ENCODE measurements around the gene TST. TPM values are rescaled to one million over a fixed set of nuclear protein-coding genes. Genes with fewer than 3 reads are reported as not detected.

TST gene
- 63.5 TPM for total RNA-seq
- long read RNA-seq, transcript TST-202 (2 exons, 1,797 nt), result major isoform, 18 of 38 reads
- long read RNA-seq, transcript TST-201 (3 exons, 1,211 nt), result minor isoform, 16 of 38 reads
- long read RNA-seq, partial matches to known transcripts, result 2 of 38 reads
- long read RNA-seq, other reads (novel, unspliced or antisense), result 2 of 38 reads

DNA sequence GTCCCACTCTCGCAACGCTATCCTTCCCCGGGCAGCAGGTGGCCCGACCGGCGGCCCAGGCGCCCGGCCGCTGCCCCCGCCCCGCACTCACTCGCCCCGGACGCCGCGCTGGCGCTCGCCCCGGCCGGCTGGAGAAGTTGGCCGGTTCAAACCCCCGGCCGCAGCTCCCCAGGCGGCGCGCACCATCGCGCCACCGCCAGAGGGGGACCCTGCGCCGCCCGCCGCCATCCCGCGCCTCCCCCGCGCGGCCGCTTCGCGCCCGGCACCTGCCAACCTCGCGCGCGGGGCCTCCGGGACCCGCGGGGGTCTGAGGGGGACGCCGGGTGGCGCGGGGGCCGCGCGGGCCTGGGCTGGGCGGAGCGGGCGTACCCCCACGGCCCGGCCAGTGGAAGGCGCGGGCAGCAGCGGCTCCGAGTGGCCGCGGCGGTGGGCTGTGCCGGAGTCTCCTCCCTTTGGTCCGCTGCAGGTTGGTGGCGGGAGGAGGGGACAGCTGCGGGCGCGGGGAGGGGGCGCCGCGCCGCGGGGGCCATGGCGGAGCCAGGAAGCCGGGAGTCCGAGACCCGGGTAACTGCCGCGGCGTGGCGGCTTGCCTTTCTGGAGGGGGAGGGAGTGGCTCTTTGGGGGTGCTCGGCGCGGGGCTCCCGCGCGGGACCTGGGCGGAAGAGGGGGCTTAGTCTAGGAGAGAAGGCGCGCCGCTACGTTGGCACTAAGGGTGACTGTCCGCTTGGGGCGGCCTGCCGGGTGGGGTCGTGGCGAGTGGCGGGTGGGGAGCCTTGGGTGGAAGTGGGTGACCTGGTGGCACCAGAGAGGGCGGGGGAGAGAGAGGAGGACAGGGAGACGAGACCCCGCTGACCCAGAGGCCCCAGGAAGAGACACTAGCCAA is at the start of gene TST, which contains the start of gene MPST:
Gene TST, minus strand, starts transcription at position 139 of the 883 bp plus-strand sequence. CDS start 715 bp downstream, outside the sequence.
Gene MPST, plus strand, starts transcription at position 434 of the 883 bp plus-strand sequence. Its CDS starts 95 bp downstream, at position 529.
- intact Hi-C loops (cut with DNase I), result no loop called here
- ATAC-seq (ENCODE audit: poor library complexity) (peak; percentile 85), DNase-seq (peak; percentile 89)

DNA sequence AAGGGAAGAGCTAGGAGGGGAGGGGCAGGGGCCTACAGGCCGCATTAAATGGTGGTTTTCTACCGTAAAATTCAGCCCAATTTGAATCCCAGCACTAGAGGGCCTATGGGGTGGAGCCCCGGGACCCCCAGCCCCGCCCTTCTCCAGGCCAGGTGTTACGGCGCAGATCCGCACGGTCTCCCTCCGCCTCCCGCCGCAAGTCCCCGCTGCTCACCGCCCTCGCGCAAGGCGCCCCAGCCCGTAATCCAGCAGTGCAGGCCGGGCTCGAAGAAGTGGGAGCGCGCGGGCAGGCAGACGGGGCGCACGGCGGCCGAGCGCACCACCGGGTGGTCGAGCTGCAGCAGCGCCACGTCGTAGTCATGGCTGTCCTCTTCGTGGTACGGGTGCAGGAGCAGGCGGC is 49.6 kb upstream of the TST start:
- intact Hi-C loops (cut with DNase I), result no loop called here

DNA sequence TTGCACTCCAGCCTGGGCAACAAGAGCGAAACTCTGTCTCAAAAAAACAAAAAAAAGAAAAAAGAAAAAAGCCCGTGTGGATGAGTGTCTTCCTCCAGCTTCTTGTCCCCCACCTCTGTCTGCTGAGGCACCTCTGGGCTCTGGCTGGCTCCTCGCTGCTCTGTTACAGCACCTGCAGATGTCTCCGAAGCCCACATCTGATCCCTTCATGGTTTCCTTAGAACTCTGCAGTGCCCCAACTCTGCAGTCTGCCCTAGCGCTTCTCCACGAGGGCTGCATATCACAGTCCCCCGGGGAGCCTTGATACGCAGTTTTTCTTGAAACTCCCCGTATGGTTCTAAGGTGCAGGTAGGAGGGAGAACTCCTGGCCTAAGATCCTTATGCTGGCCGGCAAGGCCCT is 48.2 kb upstream of the TST start:
- DNase-seq, result no peak
- intact Hi-C loops (cut with DNase I), result no loop called here
- ATAC-seq (ENCODE audit: poor library complexity), result no peak

More for the DNA sequence above, 49.6 kb upstream of the TST start:
- DNase-seq, result no peak
- ATAC-seq (ENCODE audit: poor library complexity), result no peak

DNA sequence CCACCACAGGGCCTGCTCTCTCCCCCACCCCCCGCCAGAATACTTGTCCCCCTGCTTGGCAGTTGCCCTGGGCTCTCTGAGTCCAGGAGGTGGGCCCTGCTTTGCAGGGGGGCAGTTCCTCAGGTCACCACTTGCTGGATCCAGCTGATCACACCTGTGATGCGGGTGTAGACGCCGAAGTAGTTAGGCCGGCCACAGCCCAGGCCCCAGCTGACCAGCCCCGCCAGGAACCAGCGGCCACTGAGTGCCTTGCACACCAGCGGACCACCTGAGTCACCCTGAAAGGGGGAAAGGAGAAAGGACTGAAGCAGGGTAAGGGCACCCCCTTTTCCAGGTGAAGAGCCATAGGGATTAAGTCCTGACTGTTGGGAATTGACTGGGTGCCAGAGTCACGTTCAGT is 46.7 kb upstream of the TST start:
- DNase-seq, result no peak
- ATAC-seq (ENCODE audit: poor library complexity), result no peak
- intact Hi-C loops (cut with DNase I), result no loop called here

DNA sequence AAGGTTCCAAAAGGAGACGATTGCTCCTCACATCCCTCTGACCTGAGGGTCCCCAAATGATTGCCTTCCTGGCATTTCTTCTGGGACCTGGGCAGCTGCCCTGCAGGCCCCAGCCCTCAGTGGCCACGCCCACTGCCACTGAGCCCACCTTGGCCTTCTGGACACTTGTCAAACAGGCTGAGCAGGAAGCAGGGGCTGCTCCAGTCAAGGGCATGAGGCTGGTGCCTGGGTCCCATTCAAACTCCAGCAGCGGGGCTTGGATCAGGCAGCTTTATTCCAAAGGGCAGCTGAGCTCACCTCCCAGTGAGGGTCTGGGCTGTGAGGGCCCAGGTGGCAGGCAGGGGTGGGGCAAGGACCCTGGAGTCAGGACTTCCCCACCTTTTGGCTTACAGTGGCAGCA is 45.9 kb upstream of the TST start:
- intact Hi-C loops (cut with DNase I), result no loop called here
- ATAC-seq (ENCODE audit: poor library complexity), result no peak
- DNase-seq, result no peak

DNA sequence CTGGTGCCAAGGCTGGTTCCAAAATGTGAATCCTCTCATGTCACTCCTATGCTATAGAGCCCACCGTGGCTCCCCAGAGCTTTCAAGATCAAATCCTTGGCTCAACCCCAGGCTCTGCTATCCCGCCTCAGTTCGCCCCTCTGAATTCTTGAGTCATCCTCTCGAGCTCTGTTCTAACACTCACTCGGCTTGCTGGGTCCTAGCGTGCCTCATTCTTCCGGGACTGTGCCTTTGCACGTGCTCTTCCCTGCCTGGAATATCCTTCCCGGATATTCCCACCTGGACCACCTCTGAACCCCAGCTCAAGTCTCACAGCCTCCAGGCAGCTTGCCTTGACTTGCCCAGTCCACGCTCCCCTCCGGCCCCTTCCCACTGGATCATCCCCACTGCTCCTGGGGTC is 45.3 kb upstream of the TST start:
- intact Hi-C loops (cut with DNase I), result no loop called here
- ATAC-seq (ENCODE audit: poor library complexity) (no peak), DNase-seq (no peak)

DNA sequence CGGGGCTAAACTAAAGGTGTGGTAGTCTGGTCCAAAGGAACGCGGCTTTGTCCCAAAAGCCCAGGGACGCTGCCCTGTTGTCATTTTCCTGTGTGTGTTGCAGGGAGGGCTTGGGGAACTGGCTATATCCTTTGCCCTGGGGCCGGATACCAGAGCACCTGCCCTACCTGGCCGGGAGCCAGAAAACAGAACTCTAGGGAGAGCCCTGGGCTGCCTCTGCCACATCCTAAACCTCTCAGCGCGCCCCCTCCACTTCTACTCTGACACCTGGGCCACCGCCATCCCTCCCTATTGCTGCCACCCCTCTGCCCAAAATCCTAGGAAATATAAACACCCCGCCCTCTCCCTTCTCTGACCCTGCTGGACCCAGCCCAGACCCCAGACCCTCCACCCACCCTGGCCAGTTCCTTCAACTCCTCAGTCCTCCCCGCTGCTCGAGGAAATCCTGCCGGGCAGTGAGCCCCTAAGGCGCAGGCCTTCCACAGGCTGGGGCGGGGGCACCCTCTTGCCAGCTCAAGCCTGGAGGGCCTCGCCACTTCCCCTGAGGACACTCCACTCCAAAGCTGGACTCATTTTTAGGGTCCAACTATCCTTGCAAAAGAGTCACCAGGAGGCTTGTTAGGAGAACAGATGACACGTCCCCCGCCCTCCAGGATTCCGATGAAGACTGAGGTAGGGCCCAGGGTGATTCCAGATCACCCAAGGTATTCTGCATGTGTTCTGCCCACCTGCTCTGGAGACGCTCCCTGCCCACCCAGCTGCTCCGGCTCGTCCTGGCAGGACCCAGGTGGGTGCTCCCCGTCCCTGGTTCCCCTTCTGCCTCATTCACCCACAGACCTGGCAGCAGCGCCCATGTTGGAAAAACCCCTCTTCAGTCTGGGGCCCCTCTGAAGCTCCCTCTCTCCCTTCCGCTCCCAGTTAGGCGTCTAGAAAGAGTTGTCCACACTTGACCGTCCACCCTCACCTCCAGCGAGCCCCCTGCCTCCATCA is 44.5 kb upstream of the TST start:
- ATAC-seq (ENCODE audit: poor library complexity) (no peak), DNase-seq (no peak)
- intact Hi-C loops (cut with DNase I), result no loop called here

GRCh38 chr22:37062702-37063381 is 43.6 kb upstream of the TST start:
- DNase-seq, result no peak
- ATAC-seq (ENCODE audit: poor library complexity), result no peak
- intact Hi-C loops (cut with DNase I), result no loop called here

DNA sequence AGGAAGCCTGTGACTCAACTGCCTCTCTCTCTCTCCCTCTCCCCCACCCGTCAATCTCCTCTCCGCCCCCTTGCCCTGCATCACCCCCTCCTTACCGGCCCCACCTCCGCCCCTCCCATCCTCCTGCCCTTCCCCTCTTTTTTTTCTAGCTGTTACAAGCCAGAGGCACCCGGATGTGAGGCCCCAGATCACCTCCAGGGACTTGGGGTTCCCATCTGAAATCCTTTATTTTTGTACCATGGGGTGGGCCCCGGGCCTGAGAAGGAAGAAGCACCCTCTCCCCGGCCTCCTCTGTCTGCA is 43.1 kb upstream of the TST start:
- DNase-seq (no peak), ATAC-seq (ENCODE audit: poor library complexity) (no peak)
- intact Hi-C loops (cut with DNase I), result no loop called here

DNA sequence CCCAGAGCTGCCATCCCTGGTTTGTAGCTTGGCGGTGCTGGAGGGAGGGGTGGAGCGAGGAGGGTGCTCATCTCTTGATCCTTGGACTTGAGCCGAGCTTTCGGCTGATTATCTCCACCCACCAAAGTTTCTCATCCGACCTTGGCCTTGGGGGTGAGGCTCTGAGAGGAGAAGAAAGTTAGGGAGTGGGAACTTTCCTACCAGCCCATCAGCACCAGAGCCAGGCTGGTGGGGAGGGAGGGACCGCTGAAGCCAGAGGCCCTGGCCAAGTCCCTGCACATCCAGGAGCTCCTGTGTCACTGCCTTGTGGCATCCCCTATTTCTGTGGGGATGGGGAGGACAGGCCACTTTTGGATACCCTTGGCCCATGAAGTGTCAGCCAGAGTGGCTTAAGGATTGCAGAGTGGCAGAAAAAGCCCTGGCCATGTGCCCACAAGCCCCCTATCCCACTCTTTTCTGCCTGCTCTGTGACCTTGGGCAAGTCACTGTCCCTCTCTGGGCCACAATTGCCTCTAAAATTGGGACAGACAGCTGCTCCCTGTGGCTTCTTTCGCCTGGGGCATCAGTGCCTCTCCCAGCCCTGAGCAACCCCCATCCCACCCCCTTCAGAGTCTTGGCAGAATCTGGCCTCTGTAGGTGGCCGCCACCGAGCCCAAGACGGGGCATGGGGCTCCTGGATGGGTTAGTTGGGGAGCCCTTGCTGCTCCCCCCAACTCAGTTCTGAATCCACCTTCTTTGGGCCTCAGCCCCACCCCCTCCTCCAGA is 42.5 kb upstream of the TST start:
- intact Hi-C loops (cut with DNase I), result no loop called here
- ATAC-seq (ENCODE audit: poor library complexity) (no peak), DNase-seq (no peak)

GRCh38 chr22:37060801-37061610 is 41.8 kb upstream of the TST start:
- intact Hi-C loops (cut with DNase I), result no loop called here
- no peak for DNase-seq
- no peak for ATAC-seq (ENCODE audit: poor library complexity)

DNA sequence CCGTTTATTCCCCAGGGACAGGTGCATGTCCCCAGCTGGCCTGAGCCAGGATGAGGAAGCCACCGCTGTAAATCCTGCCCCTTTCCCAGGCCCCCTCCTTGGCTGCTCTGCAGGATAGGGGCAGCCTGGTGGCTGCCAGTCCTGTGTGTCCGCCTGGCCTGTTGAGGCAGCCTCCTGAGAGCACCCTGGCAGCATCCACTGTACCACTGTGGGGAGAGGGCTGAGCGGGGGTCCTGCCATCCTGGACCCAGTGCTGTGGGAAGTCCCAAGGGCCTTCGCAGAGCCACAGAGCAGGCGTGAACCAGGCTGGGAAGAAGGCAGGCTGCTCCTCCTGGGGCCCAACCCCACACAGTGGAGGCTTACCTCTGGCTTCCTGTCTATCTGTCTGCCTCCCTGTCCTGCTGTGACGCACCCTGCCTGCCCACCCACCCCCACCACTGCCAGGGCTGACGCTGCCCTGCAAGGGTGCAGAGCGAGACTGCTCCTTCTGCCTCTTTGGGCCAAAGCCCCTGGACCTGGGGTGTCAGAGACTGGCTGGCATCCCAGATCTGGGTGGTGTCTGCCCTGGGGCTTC is 40.7 kb upstream of the TST start:
- ATAC-seq (ENCODE audit: poor library complexity), result no peak
- intact Hi-C loops (cut with DNase I), result no loop called here
- DNase-seq, result no peak

GRCh38 chr22:37058917-37059701 is 39.9 kb upstream of the TST start:
- ATAC-seq (ENCODE audit: poor library complexity) (no peak), DNase-seq (no peak)
- intact Hi-C loops (cut with DNase I), result no loop called here

GRCh38 chr22:37057796-37058510 is 38.7 kb upstream of the TST start:
- ATAC-seq (ENCODE audit: poor library complexity), result no peak
- intact Hi-C loops (cut with DNase I), result no loop called here
- DNase-seq, result no peak

DNA sequence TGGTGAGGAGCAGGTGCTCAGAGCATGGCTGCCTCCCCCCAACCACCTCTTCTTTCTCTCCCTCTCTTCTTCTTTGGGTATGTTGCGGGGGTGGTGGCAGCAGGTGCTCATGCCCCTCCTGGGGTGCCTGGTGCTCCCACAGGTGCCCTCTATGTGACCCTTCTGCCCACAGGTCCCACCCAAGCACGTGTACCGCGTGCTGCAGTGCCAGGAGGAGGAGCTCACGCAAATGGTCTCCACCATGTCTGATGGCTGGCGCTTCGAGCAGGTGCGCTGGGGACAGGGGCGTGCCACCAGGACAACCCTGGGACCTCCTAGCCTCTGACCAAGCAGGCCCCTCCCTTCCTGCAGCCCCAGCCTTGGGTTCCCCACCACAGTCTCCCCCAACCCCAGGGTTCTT is 38.0 kb upstream of the TST start:
- ATAC-seq (ENCODE audit: poor library complexity), result no peak
- no peak for DNase-seq
- intact Hi-C loops (cut with DNase I), result no loop called here

DNA sequence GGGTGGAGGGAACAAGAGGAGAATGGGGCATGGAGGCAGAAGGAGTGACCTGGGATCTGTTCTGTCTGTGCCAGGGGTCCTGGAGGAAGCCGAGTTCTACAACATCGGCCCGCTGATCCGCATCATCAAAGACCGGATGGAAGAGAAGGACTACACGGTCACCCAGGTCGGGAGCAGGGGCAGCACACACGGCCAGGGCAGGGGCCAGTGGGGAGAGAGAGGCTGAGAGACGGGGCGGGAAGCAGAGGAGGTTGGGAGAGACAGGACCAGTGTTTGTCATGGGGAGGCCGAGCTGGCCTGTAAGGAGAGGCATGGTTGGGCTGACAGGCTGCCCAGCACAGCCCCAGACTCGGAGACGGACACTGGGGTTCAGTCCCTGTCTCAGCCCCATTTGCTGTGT is 37.0 kb upstream of the TST start:
- ATAC-seq (ENCODE audit: poor library complexity) (no peak), DNase-seq (no peak)
- intact Hi-C loops (cut with DNase I), result no loop called here

All from Right ventricle myocardium superior (tissue), 1 donor.